ENCODE data around the gene KCNA5.

GRCh38 chr12:5015711-5016492, 27.8 kb upstream of the KCNA5 start:
- TF ChIP-seq CTCF (IDR thresholded peaks at IDR 0.05; ENCODE audit: low read depth, low read length), result no peak
- no peak for TF ChIP-seq EZH2phosphoT487 (IDR thresholded peaks at IDR 0.05; ENCODE audit: low read depth)
